VCaP (cell line): ENCODE measurements around the gene FAM110D.

Experiments used
- H3K27ac ChIP-seq: fragments of 450-650 bp; 2 replicates; pipeline ENCODE4 v1.5.1; 2017
- CTCF ChIP-seq: fragments of 450-650 bp; conservative IDR thresholded peaks from 2 replicates; pipeline ENCODE4 v1.5.1; 2017; ENCODE audit warnings: mild to moderate bottlenecking, moderate library complexity

Gene FAM110D

GRCh38 chr1:26197813-26198212, 38.9 kb downstream of the FAM110D start:
- no peak overlapping the region for H3K27ac ChIP-seq
- no peak for TF ChIP-seq CTCF

DNA sequence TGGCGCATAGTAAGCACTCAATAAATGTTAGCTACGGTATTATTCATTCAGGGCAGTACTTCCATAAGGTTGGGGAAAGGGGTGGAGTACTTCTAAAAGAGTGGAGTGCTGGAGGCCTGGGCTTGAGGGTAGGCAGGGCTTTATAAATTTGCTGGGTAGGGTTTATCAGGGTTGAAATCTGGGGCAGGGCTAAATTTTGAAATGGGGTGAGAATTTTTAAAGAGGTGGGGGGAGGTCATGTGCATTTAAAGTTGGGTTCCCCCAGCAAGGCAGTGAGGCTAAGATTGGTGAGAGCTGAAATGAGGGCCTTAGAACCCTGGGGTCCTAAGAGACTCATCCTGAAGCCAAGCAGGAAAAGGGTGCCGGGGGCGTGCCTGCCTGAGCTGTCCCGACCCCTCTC, 41.5 kb downstream of the FAM110D start:
- TF ChIP-seq CTCF = no peak

DNA sequence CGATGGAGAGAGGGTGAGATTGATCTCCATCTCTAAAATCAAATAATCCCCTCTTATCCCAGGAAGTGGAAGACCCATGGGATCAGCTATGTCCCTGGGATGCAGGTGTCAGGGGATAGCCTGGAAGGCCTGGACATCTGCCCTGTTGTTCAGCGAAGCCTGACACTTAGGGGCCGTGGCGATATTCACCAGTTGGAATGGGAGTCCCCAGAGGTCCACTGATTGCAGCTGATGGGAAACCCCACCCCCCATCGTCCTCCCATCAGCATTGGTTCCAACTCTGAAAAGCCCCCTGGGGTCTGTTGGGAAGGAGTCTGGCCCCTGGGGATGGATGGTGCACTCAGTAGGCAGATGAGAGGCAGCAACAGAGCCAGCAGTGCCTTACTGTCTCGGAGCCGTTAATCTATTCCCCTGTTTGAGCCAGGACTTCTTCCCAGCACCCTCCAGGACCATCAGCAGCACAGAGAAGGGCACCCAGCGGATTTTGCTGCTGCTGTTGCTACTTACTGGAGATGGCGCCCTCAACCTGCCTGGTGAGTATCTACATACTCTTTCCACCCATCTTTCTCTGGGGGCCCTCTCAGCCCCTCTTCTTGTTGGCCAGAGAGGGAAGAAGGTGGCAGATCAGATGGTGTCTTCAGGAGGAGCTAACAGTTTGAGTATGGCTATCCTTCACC, 44.9 kb downstream of the FAM110D start:
- TF ChIP-seq CTCF = no peak
- no peak overlapping the region for H3K27ac ChIP-seq

More for the DNA sequence above, 41.5 kb downstream of the FAM110D start:
- H3K27ac ChIP-seq = no peak overlapping the region

GRCh38 chr1:26210147-26210870, 51.4 kb downstream of the FAM110D start:
- H3K27ac ChIP-seq = no peak overlapping the region
- no peak for TF ChIP-seq CTCF

- no peak overlapping the region for H3K27ac ChIP-seq
- no peak for TF ChIP-seq CTCF
Measured at GRCh38 chr1:26212726-26213125, 53.8 kb downstream of the FAM110D start.

DNA sequence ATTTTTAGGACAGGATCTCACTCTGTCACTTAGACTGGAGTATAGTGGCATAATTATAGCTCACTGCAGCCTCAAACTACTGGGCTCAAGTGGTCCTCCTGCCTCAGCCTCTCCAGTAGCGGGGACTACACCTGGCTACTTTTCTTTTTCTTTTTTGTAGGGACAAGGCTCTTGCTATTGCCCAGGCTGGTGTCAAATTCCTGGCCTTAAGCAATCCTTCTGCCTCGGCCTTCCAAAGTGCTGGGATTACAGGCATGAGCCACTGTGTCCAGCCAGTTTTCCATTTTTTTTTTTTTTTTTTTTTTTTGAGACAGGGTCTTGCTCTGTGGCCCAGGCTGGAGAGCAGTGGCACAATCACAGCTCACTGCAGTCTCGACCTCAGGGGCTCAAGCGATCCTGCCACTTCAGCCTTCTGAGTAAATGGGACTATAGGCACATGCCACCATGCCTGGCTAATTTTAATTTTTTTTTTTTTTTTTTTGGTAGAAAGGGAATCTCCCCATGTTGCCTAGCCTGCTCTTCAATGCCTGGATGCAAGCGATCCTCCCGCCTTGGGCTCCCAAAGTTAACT, 54.5 kb downstream of the FAM110D start:
- no peak overlapping the region for H3K27ac ChIP-seq
- no peak for TF ChIP-seq CTCF
